Lung (tissue), 12 donors: ENCODE results near the gene ROR1. TPM values are rescaled to one million over a fixed set of nuclear protein-coding genes. Genes with fewer than 3 reads are reported as not detected.
"Not testable (repeated sequence)": the region's sequence is repeated elsewhere in the genome, so short reads cannot be mapped to it uniquely, and the experiment has no call there.

Source experiments
- ATAC-seq: fragments of 200-7000 bp; cut with Tn5 transposase; one replicate; pipeline ENCODE4 v1.9.1; 2020; ENCODE audit warnings: moderate number of reproducible peaks; ENCODE audit not compliant: insufficient read depth, low FRiP score
- DNase-seq, 3 donors: peaks; one replicate each; pipeline ENCODE4 v3.0.0-alpha.2; 2013 to 2017
- H3K27ac ChIP-seq, 2 donors: one replicate each; pipeline ENCODE4 v1.5.1; 2013; ENCODE audit warnings: mild to moderate bottlenecking in 2 of 2, moderate library complexity in 2 of 2, control low read depth in 1 of 2, inconsistent platforms in 1 of 2, low read depth in 1 of 2, low read length in 1 of 2
- H3K27me3 ChIP-seq, 3 donors: one replicate each; pipeline ENCODE4 v1.5.1; 2013; ENCODE audit warnings: low read length in 2 of 3; ENCODE audit not compliant: control insufficient read depth in 3 of 3, insufficient read depth in 3 of 3
- H3K36me3 ChIP-seq, 4 donors: one replicate each; pipeline ENCODE4 v1.5.1; 2013; ENCODE audit warnings: low read length in 4 of 4, mild to moderate bottlenecking in 1 of 4, moderate library complexity in 1 of 4; ENCODE audit not compliant: control insufficient read depth in 4 of 4, insufficient read depth in 4 of 4
- H3K4me1 ChIP-seq, 5 donors: one replicate each; pipeline ENCODE4 v1.5.1; 2013; ENCODE audit warnings: low read length in 5 of 5, mild to moderate bottlenecking in 2 of 5, moderate library complexity in 1 of 5; ENCODE audit not compliant: control insufficient read depth in 5 of 5, insufficient read depth in 5 of 5
- H3K4me3 ChIP-seq: one replicate; pipeline ENCODE4 v1.5.1; 2013; ENCODE audit warnings: mild to moderate bottlenecking, control low read depth, moderate library complexity
- H3K9ac ChIP-seq, 2 donors: one replicate each; pipeline ENCODE4 v1.5.1; 2013; ENCODE audit warnings: low read length in 2 of 2, control low read depth in 1 of 2; ENCODE audit not compliant: insufficient read depth in 1 of 2
- H3K9me3 ChIP-seq, 4 donors: one replicate each; pipeline ENCODE4 v1.5.1; 2013; ENCODE audit warnings: low read length in 3 of 4, mild to moderate bottlenecking in 1 of 4, moderate library complexity in 1 of 4; ENCODE audit not compliant: control insufficient read depth in 4 of 4, insufficient read depth in 3 of 4
- CTCF ChIP-seq: IDR thresholded peaks from 2 replicates; pipeline ENCODE4 v1.5.1; 2012; ENCODE audit warnings: mild to moderate bottlenecking; ENCODE audit errors: control extremely low read depth, extremely low read depth
- WGBS, 2 donors: extraction: QIAGEN DNeasy Blood & Tissue Kit; methylation state at CpG; one replicate each; pipeline ENCODE4 v1.1.7; 2013; 5-methylcytosine and 5-hydroxymethylcytosine counted together
- polyA plus RNA-seq, 2 donors: library from polyadenylated mRNA; stranded (reverse); fragments of 200-250 nt; gene quantifications; one replicate each; pipeline ENCODE4 v1.2.1, GENCODE V29; 2013
- total RNA-seq, 2 donors: library from RNA; depleted of rRNA in 1 of 2; stranded (reverse); fragments of >200 nt in 1 of 2; gene quantifications; one replicate each; pipeline ENCODE4 v1.2.1, GENCODE V29; 2014 to 2021
- donor health status: control.
- donor health status: control.
- donor health status: Bipolar disorder and iron deficiency.
- donor health status: healthy.
- donor health status: DM: yes; HTN: yes; CAD: no.

ROR1 gene
- total and polyA plus RNA-seq, 4 donors, result 2.9 to 47.0 (median 14.0) TPM

DNA sequence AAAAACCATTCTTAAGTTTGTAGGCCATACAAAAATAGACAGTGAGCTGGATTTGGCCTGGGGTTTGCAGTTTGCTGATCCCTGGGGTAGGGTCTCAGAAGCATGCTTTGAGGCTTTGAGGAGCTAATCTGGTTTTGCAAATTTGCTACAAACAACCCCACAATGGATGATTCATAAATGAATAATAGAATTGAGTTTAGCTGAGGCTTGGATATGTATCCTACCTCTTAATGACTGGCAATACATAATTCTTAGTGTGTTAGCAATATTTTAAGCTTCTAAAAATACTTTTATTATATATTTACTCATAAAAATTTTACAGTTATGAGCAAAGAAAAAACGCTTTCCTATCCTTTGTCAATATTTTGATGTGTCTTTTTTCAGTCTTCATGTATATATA, 50.6 kb downstream of the ROR1 start:
- no peak overlapping the region for H3K4me3 ChIP-seq
- H3K27me3 ChIP-seq, result no peaks in the 10 kb centered on the region
- no peak for TF ChIP-seq CTCF
- no peak overlapping the region for H3K27ac ChIP-seq
- peaks cover 0 to 2% (median under 1%) of the 10 kb centered on the region in 4 donors for H3K9me3 ChIP-seq
- no peak for DNase-seq
- H3K4me1 ChIP-seq, result peaks cover 2 to 58% (median 23%) of the 10 kb centered on the region in 5 donors
- WGBS, 2 donors, result 77 to 88% methylated on average over 1 of the region's 1 CpG
- ATAC-seq, result no peak
- H3K9ac ChIP-seq, result no peak overlapping the region
- peaks cover 0 to 2% (median 0%) of the 10 kb centered on the region in 4 donors for H3K36me3 ChIP-seq

- no peak for TF ChIP-seq CTCF
- H3K4me1 ChIP-seq, result peaks cover 2 to 65% (median 24%) of the 10 kb centered on the region in 5 donors
- H3K27ac ChIP-seq, result no peak overlapping the region
- H3K9ac ChIP-seq, result no peak overlapping the region
- DNase-seq, result no peak
- WGBS, 2 donors, result 91 to 92% methylated on average over 1 of the region's 1 CpG
- H3K9me3 ChIP-seq, result peaks cover 0 to 2% (median under 1%) of the 10 kb centered on the region in 4 donors
- no peak for ATAC-seq
- no peak overlapping the region for H3K4me3 ChIP-seq
- no peaks in the 10 kb centered on the region for H3K27me3 ChIP-seq
- H3K36me3 ChIP-seq, result peaks cover 0 to 2% (median 0%) of the 10 kb centered on the region in 4 donors
Measured at GRCh38 chr1:63825111-63825510, 51.3 kb downstream of the ROR1 start.

DNA sequence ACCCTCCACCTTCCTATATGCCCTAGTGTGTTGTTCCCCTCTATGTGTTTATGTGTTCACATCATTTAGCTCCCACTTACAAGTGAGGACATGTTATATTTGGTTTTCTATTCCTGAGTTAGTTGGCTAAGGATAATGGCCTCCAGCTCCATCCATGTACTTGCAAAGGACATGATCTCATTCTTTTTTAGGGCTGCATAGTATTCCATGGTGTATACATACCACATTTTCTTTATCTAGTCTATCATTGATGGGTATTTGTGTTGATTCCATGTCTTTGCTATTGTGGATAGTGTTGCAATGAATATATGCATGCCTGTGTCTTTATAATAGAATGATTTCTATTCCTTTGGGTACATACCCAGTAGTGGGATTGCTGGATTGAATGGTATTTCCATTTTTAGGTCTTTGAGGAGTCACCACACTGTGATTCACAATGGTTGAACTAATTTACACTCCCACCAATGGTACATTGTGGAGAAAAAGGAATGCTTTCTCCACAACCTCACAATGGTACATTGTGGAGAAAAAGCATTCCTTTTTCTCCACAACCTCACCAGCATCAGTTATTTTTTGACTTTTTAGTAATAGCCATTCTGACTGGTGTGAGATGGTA, 52.5 kb downstream of the ROR1 start:
- H3K9me3 ChIP-seq, ATAC-seq: not testable (repeated sequence)

DNA sequence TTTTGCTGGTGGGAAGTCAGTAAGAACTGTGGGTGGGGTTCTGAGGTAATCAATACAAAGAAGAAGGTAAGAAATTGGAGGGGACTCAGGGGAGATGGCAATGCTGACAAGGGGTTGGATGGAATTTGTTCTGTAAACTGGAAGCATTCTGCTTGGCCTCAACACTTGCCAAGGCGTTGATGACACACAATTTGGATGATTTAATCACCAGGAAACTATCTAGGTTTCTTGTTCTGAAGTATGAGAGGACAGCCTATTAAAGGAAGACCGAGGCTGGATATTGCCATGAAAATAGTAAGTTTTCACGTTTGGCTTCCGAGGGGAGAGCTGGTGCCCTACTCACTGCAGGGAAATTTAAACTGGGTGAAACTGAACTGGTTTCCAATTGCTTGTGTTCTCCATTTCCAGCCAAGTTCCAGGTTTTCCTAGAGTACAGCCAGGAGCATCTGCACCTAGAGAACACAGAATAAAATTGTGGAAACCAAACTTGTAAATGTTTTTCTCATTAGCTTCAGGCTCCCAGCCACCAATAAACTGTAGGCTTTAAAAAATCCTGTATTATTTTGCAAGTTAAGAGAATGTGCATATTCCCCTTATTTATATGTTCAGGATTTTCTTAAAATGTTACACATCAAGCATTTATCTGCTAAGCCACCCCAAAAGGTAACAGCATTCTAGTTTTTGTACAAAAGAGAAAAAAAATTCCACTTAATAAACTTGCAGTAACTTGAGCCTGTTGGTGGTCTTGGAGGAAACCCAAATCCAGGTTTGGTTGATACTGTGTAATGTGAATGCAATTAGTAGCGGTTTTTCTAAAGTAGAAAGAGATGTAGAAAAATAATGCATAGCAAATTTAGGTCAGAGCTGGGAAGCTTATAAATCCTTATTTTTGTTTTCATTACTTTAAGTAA, 53.8 kb downstream of the ROR1 start:
- Histone ChIP-seq H3K36me3 (no peaks in the 10 kb centered on the region), H3K9ac (no peak overlapping the region), H3K9me3 (peaks cover 0 to 2% (median 0%) of the 10 kb centered on the region in 4 donors), H3K27ac (no peak overlapping the region), H3K27me3 (no peaks in the 10 kb centered on the region), H3K4me3 (no peak overlapping the region), H3K4me1 (peaks cover 4 to 59% (median 15%) of the 10 kb centered on the region in 5 donors)
- ATAC-seq (no peak), DNase-seq (peak in 1 of 3 donors; percentile 57)
- no peak for TF ChIP-seq CTCF
- WGBS, 2 donors, result 73 to 79% methylated on average over 5 of the region's 5 CpGs

More for the DNA sequence above, 52.5 kb downstream of the ROR1 start:
- DNase-seq, H3K36me3 ChIP-seq, H3K9ac ChIP-seq, H3K4me3 ChIP-seq, H3K27ac ChIP-seq, H3K27me3 ChIP-seq: not testable (repeated sequence)
- peaks cover 4 to 66% (median 17%) of the 10 kb centered on the region in 5 donors for H3K4me1 ChIP-seq
